ENCODE measurements around the gene GNG13. TPM values are rescaled to one million over a fixed set of nuclear protein-coding genes. Genes with fewer than 3 reads are reported as not detected.
A peak's percentile ranks its signal among the peaks of the same experiment; 100 is the strongest.

Gene GNG13
- total and polyA plus RNA-seq, 9 of the 15 experiments (the other 6 are each of a cell fraction or from before 2014, with no cell fraction given) = not detected

DNA sequence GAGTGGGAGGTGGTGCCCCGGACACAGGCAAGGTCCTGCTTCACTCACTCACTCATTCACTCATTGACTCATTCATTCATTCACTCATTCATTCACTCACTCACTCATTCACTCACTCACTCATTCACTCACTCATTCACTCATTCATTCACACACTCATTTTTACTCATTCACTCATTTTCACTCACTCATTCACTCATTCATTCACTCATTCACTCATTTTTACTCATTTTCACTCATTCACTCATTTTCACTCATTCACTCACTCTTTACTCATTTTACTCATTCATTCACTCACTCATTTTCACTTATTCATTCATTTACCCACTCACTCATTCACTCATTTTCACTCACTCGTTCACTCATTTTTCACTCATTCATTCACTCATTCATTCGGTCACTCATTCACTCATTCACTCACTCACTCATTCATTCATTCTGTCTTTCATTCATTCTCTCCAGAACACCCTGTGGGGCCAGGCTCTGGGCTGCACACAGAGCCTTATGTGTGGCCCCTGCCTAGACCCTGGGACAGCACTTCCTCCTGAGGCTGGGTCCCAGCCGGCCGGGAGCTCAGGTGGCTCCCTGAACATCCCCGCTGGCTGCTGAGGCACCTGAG, 21.5 kb downstream of the GNG13 start (continued):
- TF ChIP-seq, protein P1, sequence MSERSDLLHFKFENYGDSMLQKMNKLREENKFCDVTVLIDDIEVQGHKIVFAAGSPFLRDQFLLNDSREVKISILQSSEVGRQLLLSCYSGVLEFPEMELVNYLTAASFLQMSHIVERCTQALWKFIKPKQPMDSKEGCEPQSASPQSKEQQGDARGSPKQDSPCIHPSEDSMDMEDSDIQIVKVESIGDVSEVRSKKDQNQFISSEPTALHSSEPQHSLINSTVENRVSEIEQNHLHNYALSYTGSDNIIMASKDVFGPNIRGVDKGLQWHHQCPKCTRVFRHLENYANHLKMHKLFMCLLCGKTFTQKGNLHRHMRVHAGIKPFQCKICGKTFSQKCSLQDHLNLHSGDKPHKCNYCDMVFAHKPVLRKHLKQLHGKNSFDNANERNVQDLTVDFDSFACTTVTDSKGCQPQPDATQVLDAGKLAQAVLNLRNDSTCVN (CRISPR knock-in tag; IDR thresholded peaks at IDR 0.05) = 0 out of 2 replicates have a peak, but pooled peaks have one; percentile 14
- 0 out of 2 replicates have a peak, but pooled peaks have one; percentile 31 for TF ChIP-seq DPF2 (IDR thresholded peaks at IDR 0.05)
- no peak for TF ChIP-seq ETV1 (tag; conservative IDR thresholded peaks at IDR 0.05; ENCODE audit: low read depth)
- TF ChIP-seq TAF9B (IDR thresholded peaks at IDR 0.05; ENCODE audit: partially characterized antibody) = no peak
- TF ChIP-seq ZNF24 (IDR thresholded peaks at IDR 0.05) = peak; percentile 100
- TF ChIP-seq NCOA4 (IDR thresholded peaks at IDR 0.05; ENCODE audit: partially characterized antibody) = peak; percentile 56
- peak in 1 of 2 experiments; percentile 93; a peak in 2 of 4 replicates for TF ChIP-seq ZNF318 (IDR thresholded peaks at IDR 0.05; ENCODE audit: borderline replicate concordance in 1 of 2, low read depth in 1 of 2)
- TF ChIP-seq MCM3 (IDR thresholded peaks at IDR 0.05) = no peak
- TF ChIP-seq MCM7 (IDR thresholded peaks at IDR 0.05) = 0 out of 4 replicates have a peak, but pooled peaks of 1 of the 2 experiments have one; percentile 20
- TF ChIP-seq NFRKB (IDR thresholded peaks at IDR 0.05; ENCODE audit: low read depth) = peak; percentile 87
- TF ChIP-seq, protein P2, sequence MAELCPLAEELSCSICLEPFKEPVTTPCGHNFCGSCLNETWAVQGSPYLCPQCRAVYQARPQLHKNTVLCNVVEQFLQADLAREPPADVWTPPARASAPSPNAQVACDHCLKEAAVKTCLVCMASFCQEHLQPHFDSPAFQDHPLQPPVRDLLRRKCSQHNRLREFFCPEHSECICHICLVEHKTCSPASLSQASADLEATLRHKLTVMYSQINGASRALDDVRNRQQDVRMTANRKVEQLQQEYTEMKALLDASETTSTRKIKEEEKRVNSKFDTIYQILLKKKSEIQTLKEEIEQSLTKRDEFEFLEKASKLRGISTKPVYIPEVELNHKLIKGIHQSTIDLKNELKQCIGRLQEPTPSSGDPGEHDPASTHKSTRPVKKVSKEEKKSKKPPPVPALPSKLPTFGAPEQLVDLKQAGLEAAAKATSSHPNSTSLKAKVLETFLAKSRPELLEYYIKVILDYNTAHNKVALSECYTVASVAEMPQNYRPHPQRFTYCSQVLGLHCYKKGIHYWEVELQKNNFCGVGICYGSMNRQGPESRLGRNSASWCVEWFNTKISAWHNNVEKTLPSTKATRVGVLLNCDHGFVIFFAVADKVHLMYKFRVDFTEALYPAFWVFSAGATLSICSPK (IDR thresholded peaks at IDR 0.05; ENCODE audit: borderline replicate concordance) = 0 out of 2 replicates have a peak, but pooled peaks have one; percentile 74
- 0 out of 4 replicates have a peak, but pooled peaks of 1 of the 2 experiments have one; percentile 24 for TF ChIP-seq FOXK2 (conservative IDR thresholded peaks at IDR 0.05 in 1 of 2, IDR thresholded peaks at IDR 0.05 in 1 of 2; ENCODE audit: low read depth in 2 of 2)
- peak; percentile 77 for TF ChIP-seq SMARCA5 (IDR thresholded peaks at IDR 0.05)
- 0 out of 2 replicates have a peak, but pooled peaks have one; percentile 19 for TF ChIP-seq MIER1 (IDR thresholded peaks at IDR 0.05; ENCODE audit: low read depth)
- peak; percentile 99 for TF ChIP-seq TSC22D4 (tag; IDR thresholded peaks at IDR 0.05)

Measured in K562 (cell line).